ENCODE data around the gene SHKBP1. TPM values are rescaled to one million over a fixed set of nuclear protein-coding genes. Genes with fewer than 3 reads are reported as not detected.

The SHKBP1 gene
- total and polyA plus RNA-seq, 2 of the 4 experiments (the other 2 are of a cell fraction): 15.6 to 94.0 TPM

- Histone ChIP-seq H3K36me3 (ENCODE audit: control insufficient read depth, insufficient read depth, low read length) (no peaks in the 10 kb centered on the region), H2AK5ac (ENCODE audit: low read depth, low read length) (no peak overlapping the region), H2AFZ (replicated peaks; ENCODE audit: low read length, poor library complexity) (no peak overlapping the region), H2AK9ac (replicated peaks; ENCODE audit: low read depth, low read length, poor library complexity) (no peak overlapping the region), H4K20me1 (ENCODE audit: insufficient read depth, low read length) (no peaks in the 10 kb centered on the region), H4K91ac (ENCODE audit: insufficient read depth, low read depth, low read length) (no peak overlapping the region), H3K4ac (ENCODE audit: low read depth, low read length) (no peak overlapping the region), H3K9me3 (ENCODE audit: control insufficient read depth, insufficient read depth, low read length) (no peaks in the 10 kb centered on the region), H2BK120ac (ENCODE audit: low read depth, low read length) (no peak overlapping the region), H3K18ac (ENCODE audit: low read depth, low read length) (no peak overlapping the region), H3K9ac (ENCODE audit: low read depth, low read length) (no peak overlapping the region), H2BK5ac (ENCODE audit: low read depth, low read length, poor library complexity, severe bottlenecking) (no peak overlapping the region), H3K56ac (ENCODE audit: extremely low read depth, insufficient read depth, low read length) (no peak overlapping the region), H3K23ac (ENCODE audit: low read depth, low read length) (no peak overlapping the region), H3K4me1 (ENCODE audit: control insufficient read depth, insufficient read depth, low read length) (peaks cover 8% of the 10 kb centered on the region), H2BK20ac (ENCODE audit: low read depth, low read length) (no peak overlapping the region), H3K79me1 (ENCODE audit: low read depth in 1 of 2, low read length in 2 of 2) (0 out of 4 replicates have a peak, but pooled peaks cover 0 to 4% of the 10 kb centered on the region in 2 experiments), H3K27me3 (ENCODE audit: control insufficient read depth, insufficient read depth, low read length) (peaks cover 39% of the 10 kb centered on the region), H4K8ac (ENCODE audit: low read depth in 2 of 2, low read length in 2 of 2) (no peak overlapping the region), H3K4me3 (ENCODE audit: insufficient read depth, low read depth, low read length) (no peak overlapping the region), H2BK15ac (ENCODE audit: low read depth, low read length) (no peak overlapping the region), H4K5ac (ENCODE audit: low read depth, low read length) (no peak overlapping the region), H3K27ac (ENCODE audit: insufficient read depth, low read length) (no peak overlapping the region), H3K4me2 (ENCODE audit: low read depth, low read length) (no peak overlapping the region), H3K9me1 (ENCODE audit: insufficient read depth, low read length) (no peaks in the 10 kb centered on the region), H3K14ac (replicated peaks; ENCODE audit: low read depth, low read length) (no peak overlapping the region)
- no peak for ATAC-seq (ENCODE audit: low read depth)
- in situ Hi-C loops (cut with MboI; ENCODE audit: low sequenced_read_pairs) (no loop called here), intact Hi-C loops (cut with micrococcal nuclease) (no loop called here), dilution Hi-C loops (cut with HindIII; ENCODE audit: low sequenced_read_pairs, unreplicated experiment) (no loop called here)
- DNase-seq: no peak
- ChIA-PET CTCF (no interaction called here), POLR2A (ENCODE audit: unreplicated experiment) (no interaction called here)
- no peak for TF ChIP-seq CEBPB (IDR thresholded peaks at IDR 0.05; ENCODE audit: low read depth, low read length)
- no peak for TF ChIP-seq MAFK (IDR thresholded peaks at IDR 0.05; ENCODE audit: low read depth, low read length)
- no peak for TF ChIP-seq RAD21 (IDR thresholded peaks at IDR 0.05; ENCODE audit: low read length)
- no peak for TF ChIP-seq POLR2A (IDR thresholded peaks at IDR 0.05; ENCODE audit: low read depth, low read length)
- TF ChIP-seq FOS (IDR thresholded peaks at IDR 0.05; ENCODE audit: low read depth, low read length): no peak
- TF ChIP-seq CTCF (conservative IDR thresholded peaks at IDR 0.05; ENCODE audit: low read depth, low read length): no peak
- no peak for TF ChIP-seq RCOR1 (IDR thresholded peaks at IDR 0.05; ENCODE audit: insufficient replicate concordance, low read length)
- TF ChIP-seq USF2 (IDR thresholded peaks at IDR 0.05; ENCODE audit: low read depth, low read length): no peak
- TF ChIP-seq MAZ (IDR thresholded peaks at IDR 0.05; ENCODE audit: borderline replicate concordance, low read depth, low read length): no peak
- no peak for TF ChIP-seq BHLHE40 (IDR thresholded peaks at IDR 0.05; ENCODE audit: low read depth, low read length)
- TF ChIP-seq SMC3 (IDR thresholded peaks at IDR 0.05; ENCODE audit: low read depth, low read length): no peak
- TF ChIP-seq ELK1 (IDR thresholded peaks at IDR 0.05; ENCODE audit: borderline replicate concordance, low read depth, low read length): no peak
- no peak for TF ChIP-seq MXI1 (IDR thresholded peaks at IDR 0.05; ENCODE audit: borderline replicate concordance, low read depth, low read length)
- BruUV-seq (replicated peaks): no TSS peak
- WGBS, 2 experiments (ENCODE audit: extremely low coverage in 2 of 2, insufficient read length in 1 of 2): 12% methylated on average over 3 of the region's 14 CpGs; no CpG with 5 or more reads in 1 of the 2 experiments
Observed at GRCh38 chr19:40565910-40566495, 10.7 kb upstream of the SHKBP1 start.

Measured in IMR-90 (cell line).